Activated gamma-delta T cell (primary cell): ENCODE measurements around the gene LSM10.

ENCODE experiments used
- DNase-seq: peaks from one replicate; lab custom pipeline; 2025; lab: John Stamatoyannopoulos, UW

LSM10 gene

GRCh38 chr1:36383240-36383639 is 14.5 kb downstream of the LSM10 start:
- no peak for DNase-seq

GRCh38 chr1:36382669-36383068 is 15.0 kb downstream of the LSM10 start:
- no peak for DNase-seq

GRCh38 chr1:36382231-36382630 is 15.5 kb downstream of the LSM10 start:
- no peak for DNase-seq

- no peak for DNase-seq
Measured at GRCh38 chr1:36381405-36381804, 16.3 kb downstream of the LSM10 start.

- no peak for DNase-seq
Measured at GRCh38 chr1:36380782-36381181, 16.9 kb downstream of the LSM10 start.

GRCh38 chr1:36380143-36380619 is 17.5 kb downstream of the LSM10 start:
- no peak for DNase-seq

- no peak for DNase-seq
Measured at GRCh38 chr1:36377791-36378492, 19.8 kb downstream of the LSM10 start.

GRCh38 chr1:36372617-36373016 is 25.1 kb downstream of the LSM10 start:
- DNase-seq, result no peak

GRCh38 chr1:36369061-36369861 is 28.4 kb downstream of the LSM10 start:
- no peak for DNase-seq

- DNase-seq, result no peak
Measured at GRCh38 chr1:36367798-36368197, 29.9 kb downstream of the LSM10 start.

GRCh38 chr1:36367066-36367465 is 30.6 kb downstream of the LSM10 start:
- DNase-seq, result no peak

GRCh38 chr1:36366091-36366661 is 31.5 kb downstream of the LSM10 start:
- no peak for DNase-seq

GRCh38 chr1:36365381-36365780 is 32.3 kb downstream of the LSM10 start:
- DNase-seq, result no peak

- DNase-seq, result no peak
Measured at GRCh38 chr1:36359911-36360550, 37.7 kb downstream of the LSM10 start.

GRCh38 chr1:36359383-36359782 is 38.3 kb downstream of the LSM10 start:
- no peak for DNase-seq

- DNase-seq, result no peak
Measured at GRCh38 chr1:36358514-36359084, 39.1 kb downstream of the LSM10 start.

- no peak for DNase-seq
Measured at GRCh38 chr1:36355811-36356210, 41.9 kb downstream of the LSM10 start.

- DNase-seq, result no peak
Measured at GRCh38 chr1:36354486-36354885, 43.2 kb downstream of the LSM10 start.

- no peak for DNase-seq
Measured at GRCh38 chr1:36352910-36353878, 44.5 kb downstream of the LSM10 start.

- no peak for DNase-seq
Measured at GRCh38 chr1:36352125-36352909, 45.4 kb downstream of the LSM10 start.
